Kidney (tissue), 14 donors: Measurements from ENCODE around the gene CMSS1. TPM values are rescaled to one million over a fixed set of nuclear protein-coding genes. Genes with fewer than 3 reads are reported as not detected.

Experiments
- DNase-seq, 5 donors: peaks; one replicate each; pipeline ENCODE4 v3.0.0-alpha.2; 2013 to 2020
- FAIRE-seq: peaks from 2 replicates; lab custom pipeline; 2012; peaks lifted over from hg19 to GRCh38; lab: Jason Lieb, UNC
- H3K27ac ChIP-seq, 2 donors: one replicate each; pipeline ENCODE4 v1.7.0; 2013; ENCODE audit warnings: low read depth in 2 of 2, low read length in 2 of 2, inconsistent platforms in 1 of 2
- H3K27me3 ChIP-seq: one replicate; pipeline ENCODE4 v1.7.1; 2013; ENCODE audit warnings: low read length, inconsistent platforms; ENCODE audit not compliant: control insufficient read depth, insufficient read depth
- H3K36me3 ChIP-seq, 3 donors: one replicate each; pipeline versions ENCODE4 v1.7.0 to v1.7.1; 2013; ENCODE audit warnings: low read length in 3 of 3, control low read depth in 1 of 3, inconsistent platforms in 1 of 3; ENCODE audit not compliant: insufficient read depth in 3 of 3, control insufficient read depth in 2 of 3
- H3K4me1 ChIP-seq, 3 donors: one replicate each; pipeline versions ENCODE4 v1.7.0 to v1.7.1; 2013; ENCODE audit warnings: low read length in 3 of 3, inconsistent platforms in 1 of 3, low read depth in 1 of 3; ENCODE audit not compliant: control insufficient read depth in 2 of 3, insufficient read depth in 2 of 3
- H3K4me3 ChIP-seq, 3 donors: one replicate each; pipeline versions ENCODE4 v1.7.0 to v1.8.1; 2013; ENCODE audit warnings: low read length in 3 of 3, control low read depth in 1 of 3, inconsistent platforms in 1 of 3
- H3K9ac ChIP-seq, 3 donors: one replicate each; pipeline versions ENCODE4 v1.7.0 to v1.7.1; 2013; ENCODE audit warnings: low read length in 3 of 3, control low read depth in 1 of 3, inconsistent platforms in 1 of 3
- H3K9me3 ChIP-seq, 3 donors: one replicate each; pipeline versions ENCODE4 v1.7.0 to v1.7.1; 2013; ENCODE audit warnings: low read length in 3 of 3, control low read depth in 1 of 3, inconsistent platforms in 1 of 3; ENCODE audit not compliant: control insufficient read depth in 2 of 3, insufficient read depth in 1 of 3
- intact Hi-C: fragments of 100-400 bp; cut with DNase I; formaldehyde crosslinking; loops from one replicate; pipeline ENCODE4 v1.11.1; 2022
- polyA plus RNA-seq: library from polyadenylated mRNA; stranded (reverse); fragments of 350-450 nt; fragmentation: Illumina TruSeq; extraction: RNeasy Lipid Tissue Mini Kit (QIAGEN cat#74804); gene quantifications from one replicate; pipeline ENCODE4 v1.2.3, GENCODE V29; 2014; ENCODE audit warnings: low read depth, low replicate concordance; ENCODE audit not compliant: insufficient read depth
- total RNA-seq: library from RNA; stranded (reverse); fragmentation: NEBNext Ultra II Directional; extraction: Animal tissue kit (Norgen Biotek cat#: 25700); gene quantifications from one replicate; pipeline ENCODE4 v1.2.1, GENCODE V29; 2021
- TF ChIP-seq, protein P1 (sequence below): IDR thresholded peaks from 3 replicates; pipeline ENCODE4 v1.5.1; 2012; ENCODE audit warnings: mild to moderate bottlenecking, moderate library complexity, borderline replicate concordance; ENCODE audit not compliant: insufficient read depth; ENCODE audit errors: extremely low read depth
- donor health status: control.
- donor health status: control.
- donor health status: control.
- donor health status: control.
- donor health status: control.
- donor health status: DM: yes; HTN: yes; CAD: no.
- donor health status: Normal renal cell carcinoma (clear cell type).

CMSS1 gene
- total and polyA plus RNA-seq, 2 donors from 2014 or later = 26.4 to 27.0 TPM

DNA sequence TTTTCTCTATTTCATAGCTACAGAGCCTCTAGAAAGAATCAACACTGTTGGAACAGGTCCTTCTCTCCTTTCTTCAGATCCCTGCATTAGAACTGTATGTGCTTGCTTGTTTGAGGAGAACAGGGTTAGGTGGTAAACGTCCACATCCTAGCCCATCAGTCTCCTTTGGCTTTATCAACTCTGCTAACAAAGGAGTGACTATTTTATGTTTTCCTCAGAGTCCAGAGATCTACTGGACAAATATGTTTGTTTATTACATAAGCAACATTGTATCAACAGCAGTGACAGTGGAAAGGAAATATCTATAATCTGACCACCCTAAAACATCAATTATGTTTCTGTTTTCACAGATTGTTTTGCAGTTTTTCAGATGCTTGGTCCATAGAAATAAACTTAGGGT is 39.6 kb downstream of the CMSS1 start:
- no peaks in the 10 kb centered on the region for H3K9me3 ChIP-seq
- peaks cover 0 to 3% (median 3%) of the 10 kb centered on the region in 3 donors for H3K4me1 ChIP-seq
- intact Hi-C loops = no loop called here
- H3K9ac ChIP-seq = no peak overlapping the region
- TF ChIP-seq, protein P1, sequence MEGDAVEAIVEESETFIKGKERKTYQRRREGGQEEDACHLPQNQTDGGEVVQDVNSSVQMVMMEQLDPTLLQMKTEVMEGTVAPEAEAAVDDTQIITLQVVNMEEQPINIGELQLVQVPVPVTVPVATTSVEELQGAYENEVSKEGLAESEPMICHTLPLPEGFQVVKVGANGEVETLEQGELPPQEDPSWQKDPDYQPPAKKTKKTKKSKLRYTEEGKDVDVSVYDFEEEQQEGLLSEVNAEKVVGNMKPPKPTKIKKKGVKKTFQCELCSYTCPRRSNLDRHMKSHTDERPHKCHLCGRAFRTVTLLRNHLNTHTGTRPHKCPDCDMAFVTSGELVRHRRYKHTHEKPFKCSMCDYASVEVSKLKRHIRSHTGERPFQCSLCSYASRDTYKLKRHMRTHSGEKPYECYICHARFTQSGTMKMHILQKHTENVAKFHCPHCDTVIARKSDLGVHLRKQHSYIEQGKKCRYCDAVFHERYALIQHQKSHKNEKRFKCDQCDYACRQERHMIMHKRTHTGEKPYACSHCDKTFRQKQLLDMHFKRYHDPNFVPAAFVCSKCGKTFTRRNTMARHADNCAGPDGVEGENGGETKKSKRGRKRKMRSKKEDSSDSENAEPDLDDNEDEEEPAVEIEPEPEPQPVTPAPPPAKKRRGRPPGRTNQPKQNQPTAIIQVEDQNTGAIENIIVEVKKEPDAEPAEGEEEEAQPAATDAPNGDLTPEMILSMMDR = no peak
- peaks cover 0 to under 1% (median 0%) of the 10 kb centered on the region in 3 donors for H3K36me3 ChIP-seq
- H3K27me3 ChIP-seq = no peaks in the 10 kb centered on the region
- H3K27ac ChIP-seq = peak overlapping the region in 1 of 2 donors; percentile 18
- DNase-seq (no peak), FAIRE-seq (no peak)
- no peak overlapping the region for H3K4me3 ChIP-seq

DNA sequence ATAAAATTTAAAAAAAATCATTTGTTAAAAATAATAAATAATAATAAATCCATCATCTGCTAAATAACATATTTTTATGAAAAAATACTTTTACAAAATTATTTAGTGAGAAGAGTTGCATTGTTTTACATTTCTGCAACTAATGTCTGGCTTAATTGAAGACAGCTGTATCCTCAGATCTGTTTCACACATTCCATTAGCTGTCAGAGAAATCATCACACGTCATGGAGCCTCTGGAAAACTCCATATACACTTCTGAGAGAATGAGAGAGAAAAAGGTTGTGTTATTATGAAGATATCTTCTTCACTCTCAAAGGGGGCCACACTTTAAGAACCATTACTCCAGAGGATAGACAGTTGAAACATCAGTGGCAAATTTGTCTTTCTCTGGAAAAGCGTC is 40.8 kb downstream of the CMSS1 start:
- DNase-seq (no peak), FAIRE-seq (no peak)
- Histone ChIP-seq H3K4me1 (peaks cover 0 to 3% (median 3%) of the 10 kb centered on the region in 3 donors), H3K36me3 (peaks cover 0 to 2% (median 0%) of the 10 kb centered on the region in 3 donors), H3K27ac (no peak overlapping the region), H3K9me3 (no peaks in the 10 kb centered on the region), H3K27me3 (no peaks in the 10 kb centered on the region), H3K9ac (no peak overlapping the region), H3K4me3 (no peak overlapping the region)
- intact Hi-C loops = no loop called here
- TF ChIP-seq, protein P1 = no peak

DNA sequence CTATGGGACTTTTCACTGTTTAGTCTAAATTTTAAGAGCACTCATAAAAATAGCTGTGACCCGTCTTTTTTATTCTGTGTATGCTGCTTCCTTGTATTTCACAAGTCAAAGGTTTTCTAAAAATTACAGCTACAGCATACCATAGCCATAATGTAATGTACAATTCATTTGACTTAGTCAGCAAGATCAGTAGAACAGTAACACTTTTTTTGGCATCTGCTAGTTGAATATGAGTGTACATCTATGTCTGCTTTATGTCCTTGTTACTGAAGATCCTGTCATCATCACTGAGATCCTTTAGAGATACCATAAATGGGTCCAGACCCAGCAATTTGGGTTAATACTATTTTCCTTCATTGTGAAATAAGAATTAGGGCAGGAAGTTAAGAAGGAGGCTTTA is 42.2 kb downstream of the CMSS1 start:
- Histone ChIP-seq H3K9me3 (no peaks in the 10 kb centered on the region), H3K4me3 (no peak overlapping the region), H3K4me1 (peaks cover 0 to 3% (median 3%) of the 10 kb centered on the region in 3 donors), H3K36me3 (peaks cover 0 to 2% (median 0%) of the 10 kb centered on the region in 3 donors), H3K27me3 (no peaks in the 10 kb centered on the region), H3K27ac (peak overlapping the region; percentile 16 to 29), H3K9ac (no peak overlapping the region)
- DNase-seq = peak in 2 of 5 donors; percentile 59 to 88
- intact Hi-C loops = no loop called here
- TF ChIP-seq, protein P1 = no peak
- no peak for FAIRE-seq

DNA sequence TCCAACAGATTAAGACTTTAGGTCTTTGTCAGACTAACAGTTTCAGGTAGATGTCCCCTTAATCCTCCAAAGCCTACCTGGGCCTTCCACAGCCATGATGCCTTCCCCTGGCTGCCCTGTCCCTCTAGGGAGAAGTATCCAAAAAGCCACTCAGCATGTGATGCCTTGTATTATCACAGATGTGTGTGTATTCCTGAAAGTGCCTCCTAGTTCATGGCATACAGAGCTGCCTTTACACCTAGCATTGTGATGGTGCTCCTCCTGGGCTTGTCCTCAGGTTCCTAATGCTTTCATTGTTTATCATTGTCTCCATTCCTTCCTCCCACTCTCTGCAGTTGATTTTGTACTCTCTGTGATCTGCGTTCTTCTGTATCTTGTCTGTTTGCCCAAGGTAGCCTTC is 43.6 kb downstream of the CMSS1 start:
- DNase-seq (no peak), FAIRE-seq (no peak)
- intact Hi-C loops = no loop called here
- peak overlapping the region in 1 of 2 donors; percentile 28 for H3K27ac ChIP-seq
- H3K9me3 ChIP-seq = no peaks in the 10 kb centered on the region
- H3K9ac ChIP-seq = no peak overlapping the region
- peaks cover 0 to 2% (median 0%) of the 10 kb centered on the region in 3 donors for H3K36me3 ChIP-seq
- H3K4me3 ChIP-seq = no peak overlapping the region
- peaks cover 0 to 3% (median 3%) of the 10 kb centered on the region in 3 donors for H3K4me1 ChIP-seq
- no peaks in the 10 kb centered on the region for H3K27me3 ChIP-seq
- TF ChIP-seq, protein P1 = no peak
